ENCODE data around the gene CBFA2T2.
A peak's percentile ranks its signal among the peaks of the same experiment; 100 is the strongest.

CBFA2T2 gene

DNA sequence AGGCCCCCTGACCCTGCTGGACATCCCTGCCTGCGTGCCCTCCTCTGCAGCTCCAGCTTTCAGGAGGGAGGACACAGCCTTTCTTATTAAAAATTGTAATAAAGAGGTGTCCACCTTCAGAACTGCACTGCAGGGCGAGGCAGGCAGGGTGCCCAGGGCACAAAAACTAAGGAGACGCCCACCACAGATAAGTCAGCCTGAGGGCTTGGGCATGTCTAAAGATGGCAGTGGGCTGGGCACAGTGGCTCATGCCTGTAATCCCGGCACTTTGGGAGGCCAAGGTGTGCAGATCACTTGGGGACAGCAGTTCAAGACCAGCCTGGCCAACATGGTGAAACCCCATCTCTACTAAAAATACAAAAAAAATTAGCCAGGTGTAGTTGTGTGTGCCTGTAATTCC is 165.3 kb downstream of the CBFA2T2 start:
- no peak for DNase-seq

DNA sequence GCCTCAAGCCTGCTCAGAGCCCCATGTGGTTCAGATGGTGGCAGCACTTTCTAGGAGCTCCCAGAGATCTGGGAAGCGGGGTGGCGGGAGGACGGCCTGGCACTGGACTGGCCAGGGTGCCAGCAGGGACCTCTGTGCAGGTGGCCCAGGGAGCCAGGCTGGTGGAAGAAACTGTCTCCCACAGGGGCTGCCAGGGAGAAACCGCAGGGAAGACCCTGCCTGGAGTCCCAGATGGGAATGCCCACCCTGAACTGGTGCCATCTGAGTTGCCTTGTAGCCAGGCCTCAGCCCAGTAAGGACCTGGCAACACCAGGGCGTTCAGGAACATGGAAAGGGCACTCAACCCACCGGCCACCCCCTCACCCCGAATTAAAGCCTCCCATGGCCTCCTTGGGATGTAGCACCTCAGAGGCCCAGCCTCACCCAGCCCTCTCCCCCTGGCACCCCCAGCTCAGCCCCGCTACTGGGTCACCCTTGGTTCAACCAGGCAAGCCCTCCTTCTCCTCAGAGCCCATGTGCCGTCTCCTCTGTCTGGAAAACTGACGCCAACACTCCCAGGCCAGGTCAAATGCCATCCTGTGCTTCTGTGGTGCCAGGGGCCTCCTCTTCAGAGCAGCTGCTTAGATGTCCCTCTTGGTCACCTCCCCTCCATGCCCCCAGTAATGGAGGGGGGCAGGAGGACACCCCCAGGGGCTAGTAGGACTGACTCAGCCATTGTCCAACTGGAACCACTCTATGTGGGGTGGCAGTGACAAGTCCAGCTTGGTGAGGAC is 166.3 kb downstream of the CBFA2T2 start:
- no peak for DNase-seq

GRCh38 chr20:33656783-33657703 is 167.1 kb downstream of the CBFA2T2 start:
- DNase-seq, result no peak

GRCh38 chr20:33657704-33658095 is 167.8 kb downstream of the CBFA2T2 start:
- no peak for DNase-seq

DNA sequence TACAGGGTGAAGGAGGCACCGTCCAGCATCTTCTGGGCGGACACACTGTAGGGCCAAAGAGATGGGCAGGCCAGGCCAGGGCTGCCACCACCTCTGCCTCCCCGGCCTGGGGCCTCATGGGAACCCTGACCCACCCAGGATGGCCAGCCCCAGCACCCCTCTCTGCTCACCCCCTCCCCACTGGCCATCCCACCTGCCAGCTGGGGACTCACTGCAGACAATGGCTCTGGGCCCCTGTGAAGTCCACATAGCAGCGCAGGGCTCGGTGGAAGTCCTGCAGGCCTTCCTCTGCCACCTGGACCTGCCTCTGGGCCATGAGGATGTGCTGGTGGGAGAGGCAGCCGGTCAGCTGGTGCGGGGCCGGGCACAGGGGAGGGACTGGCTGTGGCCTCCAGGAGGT is 168.6 kb downstream of the CBFA2T2 start:
- DNase-seq, result no peak

- DNase-seq, result no peak
Observed at GRCh38 chr20:33658929-33659328, 169.0 kb downstream of the CBFA2T2 start.

GRCh38 chr20:33659341-33660034 is 169.6 kb downstream of the CBFA2T2 start:
- no peak for DNase-seq

DNA sequence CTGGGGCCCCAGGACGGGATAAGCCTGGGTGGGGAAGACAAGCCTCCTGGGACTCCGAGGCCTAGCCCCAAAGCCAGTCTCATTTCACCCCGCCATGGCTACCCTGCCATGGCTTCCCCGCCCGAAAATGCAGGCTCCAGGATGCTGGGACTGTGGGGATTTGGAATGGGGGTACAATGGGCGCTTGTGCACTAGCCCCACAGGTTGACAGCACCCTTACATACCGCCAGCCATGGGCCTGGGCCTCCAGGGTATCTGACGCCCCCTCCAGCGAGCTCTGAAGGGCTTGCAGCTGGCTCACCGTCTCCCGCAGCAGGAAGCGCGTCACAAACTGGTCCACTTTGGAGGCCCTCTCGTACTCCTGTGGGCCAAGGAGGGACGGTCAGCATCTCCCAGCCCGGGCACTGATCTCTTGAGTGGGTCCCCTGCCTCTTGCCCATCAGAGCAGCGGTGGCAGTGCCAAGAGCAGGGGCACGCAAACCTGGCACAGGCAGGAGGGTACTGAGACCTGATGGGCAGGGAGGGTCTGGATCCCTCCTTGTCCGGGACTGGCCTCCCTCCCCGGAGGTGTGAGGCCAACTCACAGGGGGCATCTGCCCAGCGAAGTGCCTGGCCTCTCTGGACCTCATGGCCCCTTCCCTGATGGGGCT is 170.3 kb downstream of the CBFA2T2 start:
- DNase-seq, result no peak

- DNase-seq, result no peak
Observed at GRCh38 chr20:33660685-33661058, 170.8 kb downstream of the CBFA2T2 start.

- DNase-seq, result no peak
Observed at GRCh38 chr20:33662172-33662571, 172.3 kb downstream of the CBFA2T2 start, which contains the start of gene C20orf144. C20orf144 (plus strand) TSS chr20:33662327; CDS start chr20:33662346, 19 bp downstream.

GRCh38 chr20:33663161-33664084 is 173.5 kb downstream of the CBFA2T2 start:
- peak; percentile 39 to 77 for DNase-seq

- DNase-seq, result no peak
Observed at GRCh38 chr20:33664085-33664761, 174.3 kb downstream of the CBFA2T2 start.

DNA sequence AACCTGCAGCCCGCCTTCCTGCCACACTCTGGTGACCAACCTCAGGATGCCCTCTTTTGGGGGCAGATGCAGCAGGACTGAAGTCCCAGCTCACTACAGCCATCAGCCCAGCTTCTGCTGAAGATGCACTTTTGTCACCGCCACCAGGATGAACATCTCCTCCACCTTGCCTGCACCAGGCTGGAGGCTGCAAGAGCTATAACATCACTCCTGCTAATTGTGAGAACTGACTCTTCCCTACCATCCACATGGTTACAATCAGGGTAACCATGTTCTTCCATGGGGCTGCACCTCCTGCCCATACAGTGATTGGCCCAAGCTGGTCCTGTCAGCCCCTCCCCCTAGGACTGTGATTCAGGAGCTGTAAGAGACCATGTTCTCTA is 174.9 kb downstream of the CBFA2T2 start:
- DNase-seq, result no peak

- peak; percentile 93 to 98 for DNase-seq
Observed at GRCh38 chr20:33666293-33667244, 176.7 kb downstream of the CBFA2T2 start, which contains the start of gene ACTL10. ACTL10 (plus strand) TSS chr20:33666943; CDS start chr20:33667498, 555 bp downstream.

GRCh38 chr20:33667245-33667675 is 177.4 kb downstream of the CBFA2T2 start:
- no peak for DNase-seq

DNA sequence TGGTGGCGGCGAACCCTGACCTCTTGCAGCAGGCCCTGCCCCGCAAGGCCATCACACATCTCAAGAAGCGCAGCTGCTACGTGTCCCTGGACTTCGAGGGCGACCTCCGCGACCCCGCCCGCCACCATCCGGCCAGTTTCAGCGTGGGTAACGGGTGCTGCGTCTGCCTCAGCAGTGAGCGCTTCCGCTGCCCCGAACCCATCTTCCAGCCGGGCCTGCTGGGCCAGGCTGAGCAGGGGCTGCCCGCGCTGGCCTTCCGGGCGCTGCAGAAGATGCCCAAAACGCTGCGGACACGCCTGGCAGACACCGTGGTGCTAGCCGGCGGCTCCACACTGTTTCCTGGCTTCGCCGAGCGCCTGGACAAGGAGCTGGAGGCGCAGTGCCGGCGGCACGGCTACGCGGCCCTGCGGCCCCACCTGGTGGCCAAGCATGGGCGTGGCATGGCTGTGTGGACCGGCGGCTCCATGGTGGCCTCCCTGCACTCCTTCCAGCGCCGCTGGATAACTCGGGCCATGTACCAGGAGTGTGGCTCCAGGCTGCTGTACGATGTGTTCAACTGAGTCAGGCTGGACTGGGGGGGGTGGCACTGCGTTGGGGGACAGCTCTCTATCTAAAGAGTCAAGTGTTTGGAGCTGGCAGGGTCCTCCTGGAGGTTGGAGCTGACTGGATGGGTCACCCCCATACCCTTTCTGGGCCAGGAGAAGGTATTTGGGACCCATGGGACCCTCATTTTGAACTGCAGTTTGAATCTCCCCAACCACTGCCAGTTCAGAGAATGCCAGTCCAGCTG is 178.0 kb downstream of the CBFA2T2 start:
- peak; percentile 43 to 74 for DNase-seq

DNA sequence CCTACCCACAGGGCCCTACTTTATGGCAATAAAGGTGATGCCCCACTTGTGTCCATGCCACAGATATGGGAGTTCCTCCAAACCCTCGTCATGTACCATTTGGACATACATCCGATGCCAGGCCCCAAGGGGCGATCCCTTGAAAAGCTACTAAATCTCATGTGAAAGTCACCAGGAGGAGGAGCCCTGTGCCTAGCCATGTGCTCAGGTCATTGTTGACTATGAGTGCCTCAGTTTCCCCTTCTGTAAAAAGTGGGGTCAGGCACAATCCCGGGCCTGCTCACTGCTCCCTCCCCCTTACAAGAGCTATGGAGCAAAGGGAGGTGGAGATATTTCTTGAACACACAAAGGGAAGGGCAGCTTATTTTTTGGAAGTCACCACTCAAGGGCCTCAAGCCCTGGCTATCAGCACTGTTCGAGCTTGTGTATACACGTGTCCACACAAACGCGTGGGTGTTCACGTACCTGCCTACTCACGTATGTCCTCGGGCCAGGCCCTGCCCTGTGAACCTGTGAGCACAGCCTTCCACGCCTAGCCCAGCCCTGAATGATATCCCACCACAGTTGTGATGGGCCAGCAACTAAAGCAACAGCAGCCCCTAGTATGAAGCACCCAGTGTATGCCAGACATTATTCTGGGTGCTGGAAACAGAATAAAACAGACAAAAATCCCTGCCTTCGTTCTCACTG is 178.7 kb downstream of the CBFA2T2 start:
- DNase-seq, result no peak

GRCh38 chr20:33669224-33669623 is 179.3 kb downstream of the CBFA2T2 start:
- no peak for DNase-seq
